ENCODE data around the gene CD19. TPM values are rescaled to one million over a fixed set of nuclear protein-coding genes. Genes with fewer than 3 reads are reported as not detected.

The CD19 gene
- total and polyA plus RNA-seq, 2 of the 8 experiments (the other 6 are each of a cell fraction or from before 2014, with no cell fraction given): 0.57 to 0.65 TPM

- CTCF ChIA-PET (ENCODE audit: partially characterized antibody): interaction anchor here (0.6 to 3.1 kb wide), 10 partner anchors 9 to 44 kb away, joined by 3 to 15 read pairs (median 4); no protein-coding TSS in a partner anchor
- Histone ChIP-seq H3K56ac (replicated peaks; ENCODE audit: insufficient read length, low read depth, low read length) (no peak overlapping the region), H3K23ac (ENCODE audit: insufficient read length) (no peak overlapping the region), H3K4ac (replicated peaks; ENCODE audit: insufficient read length, low read depth, low read length) (no peak overlapping the region), H2BK12ac (ENCODE audit: low read depth, low read length) (no peak overlapping the region), H3K18ac (ENCODE audit: extremely low read depth, low read length) (no peak overlapping the region), H3K36me3 (ENCODE audit: control insufficient read depth in 2 of 4, insufficient read depth in 4 of 4, low read length in 3 of 4) (peaks cover 0 to 9% (median 3%) of the 10 kb centered on the region in 4 experiments; a peak in 3 of 8 replicates), H3K79me1 (ENCODE audit: low read depth, low read length) (no peaks in the 10 kb centered on the region), H2BK15ac (ENCODE audit: low read length) (no peak overlapping the region), H3K9ac (replicated peaks in 1 of 4; ENCODE audit: extremely low read depth in 1 of 4, low read depth in 3 of 4, low read length in 3 of 4) (no peak overlapping the region), H2AK5ac (ENCODE audit: low read depth, low read length) (no peak overlapping the region), H3K4me1 (replicated peaks in 1 of 4; ENCODE audit: control insufficient read depth in 3 of 4, insufficient read depth in 4 of 4, low read length in 3 of 4) (no peaks in the 10 kb centered on the region), H3K79me2 (ENCODE audit: control insufficient read depth in 1 of 2, insufficient read depth in 2 of 2, low read length in 2 of 2) (no peaks in the 10 kb centered on the region), H4K91ac (replicated peaks; ENCODE audit: insufficient read length, low read length) (no peak overlapping the region), H3K4me2 (ENCODE audit: insufficient read depth in 1 of 2, low read depth in 2 of 2, low read length in 2 of 2) (no peak overlapping the region), H2BK20ac (ENCODE audit: low read length) (no peak overlapping the region), H2BK120ac (replicated peaks; ENCODE audit: low read depth, low read length) (no peak overlapping the region), H4K5ac (ENCODE audit: insufficient read length, low read depth, low read length) (no peak overlapping the region), H2BK5ac (ENCODE audit: low read depth, low read length) (no peak overlapping the region), H2AFZ (ENCODE audit: low read length) (no peak overlapping the region), H3K14ac (ENCODE audit: insufficient read length) (no peak overlapping the region), H3K27me3 (replicated peaks in 1 of 4; ENCODE audit: control insufficient read depth in 3 of 4, extremely low read depth in 1 of 4, insufficient read depth in 3 of 4, low read length in 3 of 4) (no peaks in the 10 kb centered on the region), H4K20me1 (replicated peaks in 1 of 2; ENCODE audit: control insufficient read depth in 1 of 2, insufficient read depth in 2 of 2, low read length in 2 of 2) (peaks cover 0 to 2% of the 10 kb centered on the region in 2 experiments), H3K4me3 (ENCODE audit: extremely low read depth in 1 of 4, insufficient read depth in 2 of 4, low read depth in 3 of 4, low read length in 4 of 4) (no peak overlapping the region), H4K8ac (ENCODE audit: extremely low read depth, insufficient read depth, low read length) (no peak overlapping the region; the same call in none of the 2 replicates), H3K9me3 (ENCODE audit: insufficient read depth in 2 of 2, low read depth in 1 of 2, low read length in 1 of 2) (no peaks in the 10 kb centered on the region), H3K23me2 (ENCODE audit: low read depth, low read length) (no peaks in the 10 kb centered on the region), H3K27ac (ENCODE audit: low read depth, low read length) (no peak overlapping the region)
- FAIRE-seq (no peak), DNase-seq (ENCODE audit: low read depth in 1 of 2, low spot score in 2 of 2) (no peak)
- POLR2A ChIA-PET (ENCODE audit: partially characterized antibody): interaction anchor here (0.9 to 1.7 kb wide), 6 partner anchors 8 to 60 kb away, joined by 3 to 5 read pairs (median 4); no protein-coding TSS in a partner anchor
- WGBS, 2 experiments (ENCODE audit: extremely low coverage in 1 of 2, insufficient coverage in 1 of 2, insufficient read length in 1 of 2, insufficient replicate concordance in 2 of 2, low coverage in 1 of 2, low lambda C conversion rate in 2 of 2, missing lambda C conversion rate in 1 of 2): 91% methylated on average over 11 of the region's 29 CpGs; no CpG with 5 or more reads in 1 of the 2 experiments
- TF ChIP-seq CEBPB (IDR thresholded peaks at IDR 0.05; ENCODE audit: low read depth, low read length) (no peak), RNF2 (IDR thresholded peaks at IDR 0.05; ENCODE audit: borderline replicate concordance, low read depth, low read length, missing control alignments, poor library complexity, severe bottlenecking) (no peak), JUND (IDR thresholded peaks at IDR 0.05; ENCODE audit: low read length) (no peak), BRCA1 (IDR thresholded peaks at IDR 0.05; ENCODE audit: low read depth, low read length) (no peak)
These were observed 17.6 kb upstream of the CD19 start for GRCh38 chr16:28913946-28914724.

Data from H1 (cell line).